ENCODE measurements around the gene PIP4K2C.

- TF ChIP-seq, protein P1, sequence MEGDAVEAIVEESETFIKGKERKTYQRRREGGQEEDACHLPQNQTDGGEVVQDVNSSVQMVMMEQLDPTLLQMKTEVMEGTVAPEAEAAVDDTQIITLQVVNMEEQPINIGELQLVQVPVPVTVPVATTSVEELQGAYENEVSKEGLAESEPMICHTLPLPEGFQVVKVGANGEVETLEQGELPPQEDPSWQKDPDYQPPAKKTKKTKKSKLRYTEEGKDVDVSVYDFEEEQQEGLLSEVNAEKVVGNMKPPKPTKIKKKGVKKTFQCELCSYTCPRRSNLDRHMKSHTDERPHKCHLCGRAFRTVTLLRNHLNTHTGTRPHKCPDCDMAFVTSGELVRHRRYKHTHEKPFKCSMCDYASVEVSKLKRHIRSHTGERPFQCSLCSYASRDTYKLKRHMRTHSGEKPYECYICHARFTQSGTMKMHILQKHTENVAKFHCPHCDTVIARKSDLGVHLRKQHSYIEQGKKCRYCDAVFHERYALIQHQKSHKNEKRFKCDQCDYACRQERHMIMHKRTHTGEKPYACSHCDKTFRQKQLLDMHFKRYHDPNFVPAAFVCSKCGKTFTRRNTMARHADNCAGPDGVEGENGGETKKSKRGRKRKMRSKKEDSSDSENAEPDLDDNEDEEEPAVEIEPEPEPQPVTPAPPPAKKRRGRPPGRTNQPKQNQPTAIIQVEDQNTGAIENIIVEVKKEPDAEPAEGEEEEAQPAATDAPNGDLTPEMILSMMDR (IDR thresholded peaks at IDR 0.05) = peak; percentile 59 to 95
- no peak for TF ChIP-seq POLR2A (IDR thresholded peaks at IDR 0.05)
- no peak for TF ChIP-seq POLR2AphosphoS5 (IDR thresholded peaks at IDR 0.05)
Observed at GRCh38 chr12:57632958-57633840, 42.2 kb downstream of the PIP4K2C start, which contains the start of gene B4GALNT1.
